PFSK-1 (cell line): Measurements from ENCODE around the gene TRAF6.

Source experiments
- FOXP2 ChIP-seq: optimal IDR thresholded peaks from 2 replicates; pipeline ENCODE3; 2011; ENCODE audit warnings: borderline replicate concordance, control low read depth, inconsistent platforms; ENCODE audit not compliant: insufficient read depth; ENCODE audit errors: extremely low read length, extremely low read depth
- POLR2AphosphoS5 ChIP-seq: IDR thresholded peaks from 2 replicates; pipeline ENCODE4 v1.6.1; 2012; ENCODE audit warnings: low read depth, mild to moderate bottlenecking, control low read depth, low read length, moderate library complexity
- REST ChIP-seq, 2 experiments: IDR thresholded peaks; 2 replicates each; pipeline versions ENCODE4 v1.6.1 to v1.8.0; 2011 to 2012; ENCODE audit warnings: low read depth in 2 of 2, low read length in 2 of 2, control low read depth in 1 of 2, inconsistent platforms in 1 of 2, mild to moderate bottlenecking in 1 of 2, moderate library complexity in 1 of 2; ENCODE audit not compliant: insufficient read depth in 1 of 2
- SIN3A ChIP-seq: IDR thresholded peaks from 2 replicates; pipeline ENCODE4 v1.6.1; 2012; ENCODE audit warnings: mild to moderate bottlenecking, low read length, moderate library complexity, borderline replicate concordance; ENCODE audit not compliant: insufficient read depth
- TAF1 ChIP-seq: IDR thresholded peaks from 2 replicates; pipeline ENCODE4 v1.6.1; 2012; ENCODE audit warnings: low read length, control low read depth, borderline replicate concordance; ENCODE audit not compliant: insufficient read depth

TRAF6 gene

GRCh38 chr11:36492724-36493304 lies 17.3 kb downstream of the TRAF6 start:
- TF ChIP-seq FOXP2 (no peak), POLR2AphosphoS5 (no peak), REST (IDR thresholded peaks at IDR 0.05; ENCODE audit: insufficient read depth in 1 of 2, low read depth in 2 of 2, low read length in 2 of 2) (no peak), SIN3A (no peak), TAF1 (no peak)

GRCh38 chr11:36490026-36490806 lies 19.9 kb downstream of the TRAF6 start:
- TF ChIP-seq REST (IDR thresholded peaks at IDR 0.05; ENCODE audit: insufficient read depth in 1 of 2, low read depth in 2 of 2, low read length in 2 of 2): no peak
- TF ChIP-seq TAF1: no peak
- no peak for TF ChIP-seq SIN3A
- TF ChIP-seq FOXP2: no peak
- TF ChIP-seq POLR2AphosphoS5: no peak

GRCh38 chr11:36488096-36488495 lies 22.0 kb downstream of the TRAF6 start:
- TF ChIP-seq FOXP2: no peak
- TF ChIP-seq SIN3A: no peak
- TF ChIP-seq POLR2AphosphoS5: no peak
- TF ChIP-seq REST (IDR thresholded peaks at IDR 0.05; ENCODE audit: insufficient read depth in 1 of 2, low read depth in 2 of 2, low read length in 2 of 2): no peak
- TF ChIP-seq TAF1: no peak

GRCh38 chr11:36487619-36488018 lies 22.5 kb downstream of the TRAF6 start:
- TF ChIP-seq TAF1 (no peak), SIN3A (no peak), FOXP2 (no peak), REST (IDR thresholded peaks at IDR 0.05; ENCODE audit: insufficient read depth in 1 of 2, low read depth in 2 of 2, low read length in 2 of 2) (no peak), POLR2AphosphoS5 (no peak)
